T-cell (primary cell): ENCODE data around the gene FDX2. TPM values are rescaled to one million over a fixed set of nuclear protein-coding genes. Genes with fewer than 3 reads are reported as not detected.
A peak's percentile ranks its signal among the peaks of the same experiment; 100 is the strongest.

Experiments
- ATAC-seq, 4 experiments: fragments of 200-7000 bp in 3 of 4; fragments of 150-1000 bp in 1 of 4; cut with Tn5 transposase; replicated peaks in 1 of 4; 1 replicate in 3 of 4; 2 replicates in 1 of 4; pipeline ENCODE4 v1.10.0; 2021; ENCODE audit warnings: moderate library complexity in 3 of 4, mild to moderate bottlenecking in 2 of 4, moderate number of reproducible peaks in 1 of 4
- CTCF ChIA-PET, 2 donors: fragments of 300-600 bp; sonication (Branson Sonifier 250); formaldehyde crosslinking; loops; one replicate each; lab custom pipeline; 2022; ENCODE audit warnings: antibody characterized with exemption in 2 of 2; lab: Charles Lee
- POLR2A ChIA-PET, 2 donors: fragments of 300-600 bp; sonication (Branson Sonifier 250); formaldehyde crosslinking; loops; one replicate each; lab custom pipeline; 2022; ENCODE audit warnings: antibody characterized with exemption in 2 of 2; lab: Charles Lee
- DNase-seq, 35 experiments: peaks; one replicate each; pipeline versions ENCODE4 v3.0.0 to v3.0.0-alpha.2; 2013 to 2023
- H3K27ac ChIP-seq: one replicate; pipeline ENCODE4 v1.5.1; 2013; ENCODE audit warnings: low read length
- H3K27me3 ChIP-seq, 2 experiments: replicated peaks in 1 of 2; 1 replicate in 1 of 2; 2 replicates in 1 of 2; pipeline versions ENCODE4 v1.6.1 to v1.7.0; 2013; ENCODE audit warnings: low read length in 1 of 2, mixed read lengths in 1 of 2; ENCODE audit not compliant: control insufficient read depth in 2 of 2, insufficient read depth in 2 of 2; ENCODE audit errors: extremely low read depth in 1 of 2
- H3K36me3 ChIP-seq, 2 donors: 1 replicate in 1 of 2; 2 replicates in 1 of 2; pipeline versions ENCODE4 v1.6.1 to v1.7.0; 2013; ENCODE audit warnings: low read length in 1 of 2; ENCODE audit not compliant: control insufficient read depth in 2 of 2, insufficient read depth in 1 of 2; ENCODE audit errors: extremely low read depth in 1 of 2
- H3K4me1 ChIP-seq, 2 experiments: 1 replicate in 1 of 2; 2 replicates in 1 of 2; pipeline versions ENCODE4 v1.6.1 to v1.7.0; 2013; ENCODE audit warnings: low read length in 2 of 2, mixed read lengths in 1 of 2; ENCODE audit not compliant: insufficient read depth in 2 of 2, control insufficient read depth in 1 of 2; ENCODE audit errors: extremely low read depth in 1 of 2
- H3K4me3 ChIP-seq, 2 donors: 1 replicate in 1 of 2; 2 replicates in 1 of 2; pipeline versions ENCODE4 v1.5.1 to v1.7.0; 2013; ENCODE audit warnings: mild to moderate bottlenecking in 2 of 2, low read length in 1 of 2, moderate library complexity in 1 of 2; ENCODE audit not compliant: control insufficient read depth in 1 of 2; ENCODE audit errors: extremely low read depth in 1 of 2
- H3K9me3 ChIP-seq: 2 replicates; pipeline ENCODE4 v1.7.0; 2013
- H3K27ac Mint-ChIP-seq, 2 donors: one replicate each; pipeline ENCODE4 v1.8.0; 2020 to 2021; ENCODE audit warnings: mild to moderate bottlenecking in 2 of 2, mixed read lengths in 2 of 2
- H3K27me3 Mint-ChIP-seq, 2 donors: one replicate each; pipeline ENCODE4 v1.8.0; 2021 to 2022; ENCODE audit warnings: mixed read lengths in 2 of 2
- H3K36me3 Mint-ChIP-seq: one replicate; pipeline ENCODE4 v1.8.0; 2021; ENCODE audit warnings: mixed read lengths
- H3K4me1 Mint-ChIP-seq, 3 donors: one replicate each; pipeline ENCODE4 v1.8.0; 2020 to 2022; ENCODE audit warnings: mixed read lengths in 3 of 3, mild to moderate bottlenecking in 1 of 3
- H3K4me3 Mint-ChIP-seq, 3 donors: one replicate each; pipeline ENCODE4 v1.8.0; 2020 to 2022; ENCODE audit warnings: mild to moderate bottlenecking in 3 of 3, mixed read lengths in 3 of 3, moderate library complexity in 3 of 3
- H3K9me3 Mint-ChIP-seq, 3 donors: one replicate each; pipeline ENCODE4 v1.8.0; 2020 to 2022; ENCODE audit warnings: mixed read lengths in 3 of 3
- WGBS: methylation state at CpG from one replicate; pipeline ENCODE4 v1.1.5; 2013; ENCODE audit warnings: missing lambda C conversion rate; ENCODE audit not compliant: insufficient coverage; 5-methylcytosine and 5-hydroxymethylcytosine counted together
- total RNA-seq, 35 experiments: library from RNA in 6 of 35; stranded (reverse) in 6 of 35; fragments of 120-200 nt in 1 of 35; gene quantifications; one replicate each; pipeline versions ENCODE4 v1.2.1 to v1.2.4 and lab custom pipeline; 2013 to 2026

The FDX2 gene
- total RNA-seq, 5 donors from 2014 or later (not counting 1 experiment from before 2014, with no cell fraction given) = 5.7 to 16.8 (median 11.4) TPM

- ChIA-PET POLR2A (no interaction called here), CTCF (no interaction called here)
- H3K36me3 Mint-ChIP-seq = peaks cover 22% of the 10 kb centered on the region
- H3K27ac Mint-ChIP-seq = no peak overlapping the region
- ATAC-seq (no peak), DNase-seq (no peak)
- Histone ChIP-seq H3K9me3 (no peaks in the 10 kb centered on the region), H3K4me3 (no peak overlapping the region), H3K27ac (no peak overlapping the region), H3K4me1 (peaks cover 5 to 16% of the 10 kb centered on the region in 2 experiments), H3K27me3 (no peaks in the 10 kb centered on the region), H3K36me3 (peaks cover 28 to 61% of the 10 kb centered on the region in 2 donors)
- H3K9me3 Mint-ChIP-seq = no peaks in the 10 kb centered on the region
- no peak overlapping the region for H3K4me3 Mint-ChIP-seq
- H3K4me1 Mint-ChIP-seq = peaks cover 14 to 22% (median 17%) of the 10 kb centered on the region in 3 donors
- 85% methylated on average over 11 of the region's 13 CpGs for WGBS
- H3K27me3 Mint-ChIP-seq = no peaks in the 10 kb centered on the region
These were observed 3.2 kb upstream of the FDX2 start for GRCh38 chr19:10318807-10319682.

- no peaks in the 10 kb centered on the region for H3K27me3 ChIP-seq
- CTCF ChIA-PET = no interaction called here
- H3K27ac ChIP-seq = no peak overlapping the region
- H3K27me3 Mint-ChIP-seq = no peaks in the 10 kb centered on the region
- ATAC-seq = no peak
- H3K4me3 Mint-ChIP-seq = no peak overlapping the region
- peaks cover 14 to 22% (median 17%) of the 10 kb centered on the region in 3 donors for H3K4me1 Mint-ChIP-seq
- H3K9me3 Mint-ChIP-seq = no peaks in the 10 kb centered on the region
- peaks cover 23 to 52% of the 10 kb centered on the region in 2 donors for H3K36me3 ChIP-seq
- POLR2A ChIA-PET = interaction anchor here in 1 of 2 donors (0.6 kb wide), 1 partner anchor 149 kb away, joined by 3 read pairs; no protein-coding TSS in a partner anchor
- WGBS = 97% methylated on average over 5 of the region's 15 CpGs
- H3K27ac Mint-ChIP-seq = no peak overlapping the region
- no peaks in the 10 kb centered on the region for H3K9me3 ChIP-seq
- DNase-seq = no peak
- no peak overlapping the region for H3K4me3 ChIP-seq
- H3K36me3 Mint-ChIP-seq = peaks cover 19% of the 10 kb centered on the region
- peaks cover 5 to 16% of the 10 kb centered on the region in 2 experiments for H3K4me1 ChIP-seq
These were observed 2.1 kb upstream of the FDX2 start for GRCh38 chr19:10317857-10318462.

GRCh38 chr19:10317045-10317856 is 1.4 kb upstream of the FDX2 start:
- Mint-ChIP-seq H3K4me3 (peak overlapping the region in 2 of 3 donors; percentile 18 to 39), H3K9me3 (no peaks in the 10 kb centered on the region), H3K4me1 (peaks cover 14 to 22% (median 17%) of the 10 kb centered on the region in 3 donors), H3K27me3 (no peaks in the 10 kb centered on the region), H3K36me3 (peaks cover 19% of the 10 kb centered on the region), H3K27ac (no peak overlapping the region)
- CTCF ChIA-PET = no interaction called here
- DNase-seq (no peak), ATAC-seq (no peak)
- Histone ChIP-seq H3K4me3 (no peak overlapping the region), H3K27ac (no peak overlapping the region), H3K4me1 (peaks cover 5 to 16% of the 10 kb centered on the region in 2 experiments), H3K36me3 (peaks cover 21 to 45% of the 10 kb centered on the region in 2 donors), H3K9me3 (no peaks in the 10 kb centered on the region), H3K27me3 (no peaks in the 10 kb centered on the region)
- 93% methylated on average over 15 of the region's 29 CpGs for whole genome bisulfite sequencing
- POLR2A ChIA-PET = interaction anchor here in 1 of 2 donors (0.6 kb wide), 1 partner anchor 150 kb away, joined by 3 read pairs; no protein-coding TSS in a partner anchor

- Mint-ChIP-seq H3K4me3 (peak overlapping the region; percentile 84 to 91 (median 88)), H3K9me3 (no peaks in the 10 kb centered on the region), H3K27me3 (no peaks in the 10 kb centered on the region), H3K27ac (peak overlapping the region; percentile 78 to 83), H3K4me1 (peaks cover 14 to 22% (median 17%) of the 10 kb centered on the region in 3 donors), H3K36me3 (peaks cover 11% of the 10 kb centered on the region)
- ATAC-seq (peak in 2 of 4 experiments; percentile 1 to 2), DNase-seq (no peak)
- Histone ChIP-seq H3K27ac (peak overlapping the region; percentile 53), H3K27me3 (no peaks in the 10 kb centered on the region), H3K9me3 (no peaks in the 10 kb centered on the region), H3K4me3 (no peak overlapping the region), H3K36me3 (peaks cover 17 to 37% of the 10 kb centered on the region in 2 donors), H3K4me1 (peaks cover 5 to 16% of the 10 kb centered on the region in 2 experiments)
- CTCF ChIA-PET = no interaction called here
- 86% methylated on average over 17 of the region's 19 CpGs for WGBS
- POLR2A ChIA-PET = no interaction called here
These were observed 622 bp upstream of the FDX2 start for GRCh38 chr19:10316229-10317044.

GRCh38 chr19:10309423-10309822 is 6.4 kb downstream of the FDX2 start, which contains the start of gene ZGLP1:
ZGLP1 (minus strand) TSS chr19:10309815.
- ChIA-PET POLR2A (interaction anchor here in 1 of 2 donors (0.6 kb wide), 1 partner anchor 786 kb away, joined by 5 read pairs; no protein-coding TSS in a partner anchor), CTCF (no interaction called here)
- Histone ChIP-seq H3K4me3 (no peak within 1 kb of the TSS), H3K9me3 (no peaks in the 10 kb centered on the region), H3K27me3 (no peaks in the 10 kb centered on the region), H3K27ac (no peak within 1 kb of the TSS), H3K36me3 (peaks cover 0 to 5% of the 10 kb centered on the region in 2 donors), H3K4me1 (no peaks in the 10 kb centered on the region)
- 88% methylated on average over 3 of the region's 24 CpGs for WGBS
- no peaks in the 10 kb centered on the region for H3K9me3 Mint-ChIP-seq
- H3K27ac Mint-ChIP-seq = no peak within 1 kb of the TSS
- ATAC-seq = no peak
- H3K27me3 Mint-ChIP-seq = no peaks in the 10 kb centered on the region
- no peak within 1 kb of the TSS for H3K4me3 Mint-ChIP-seq
- H3K36me3 Mint-ChIP-seq = no peaks in the 10 kb centered on the region
- DNase-seq = no peak
- H3K4me1 Mint-ChIP-seq = peaks cover 1 to 3% (median 3%) of the 10 kb centered on the region in 3 donors
